Neural cell (in vitro differentiated cells): ENCODE results near the gene FBLIM1. TPM values are rescaled to one million over a fixed set of nuclear protein-coding genes. Genes with fewer than 3 reads are reported as not detected.

Experiments
- polyA plus RNA-seq: library from polyadenylated mRNA; depleted of rRNA; stranded (reverse); fragments of >200 nt; gene quantifications from 2 replicates; pipeline ENCODE4 v1.2.3, GENCODE V29; 2014

Gene FBLIM1
- polyA plus RNA-seq, 1 donor from 2014 or later: 24.9 TPM

Other genes with a start within 250 kb of the FBLIM1 start
- gene CASP9, start 234.6 kb upstream of the FBLIM1 start, polyA plus RNA-seq: 13.4 and 13.7 TPM in 2 replicates
- 10.9 and 16.7 TPM in 2 replicates for gene DNAJC16, start 231.9 kb upstream of the FBLIM1 start, polyA plus RNA-seq
- gene AGMAT, start 173.7 kb upstream of the FBLIM1 start, polyA plus RNA-seq: not detected in 2 replicates
- gene DDI2, start 141.3 kb upstream of the FBLIM1 start, polyA plus RNA-seq: 3.8 and 4.9 TPM in 2 replicates
- gene PLEKHM2, start 74.5 kb upstream of the FBLIM1 start, polyA plus RNA-seq: 39.5 and 40.1 TPM in 2 replicates
- 5.4 and 5.5 TPM in 2 replicates for gene SLC25A34, start 22.5 kb upstream of the FBLIM1 start, polyA plus RNA-seq
- gene TMEM82, start 16.3 kb upstream of the FBLIM1 start, polyA plus RNA-seq: not detected in 2 replicates
- 3.9 and 6.1 TPM in 2 replicates for gene UQCRHL, start 48.9 kb downstream of the FBLIM1 start, polyA plus RNA-seq
- 7.1 and 11.3 TPM in 2 replicates for gene SPEN, start 88.9 kb downstream of the FBLIM1 start, polyA plus RNA-seq
- 114 and 137 TPM in 2 replicates for gene ZBTB17, start 217.3 kb downstream of the FBLIM1 start, polyA plus RNA-seq
- gene SRARP, start 245.4 kb downstream of the FBLIM1 start, polyA plus RNA-seq: not detected in 2 replicates